ENCODE measurements around the gene ATP11B.

DNA sequence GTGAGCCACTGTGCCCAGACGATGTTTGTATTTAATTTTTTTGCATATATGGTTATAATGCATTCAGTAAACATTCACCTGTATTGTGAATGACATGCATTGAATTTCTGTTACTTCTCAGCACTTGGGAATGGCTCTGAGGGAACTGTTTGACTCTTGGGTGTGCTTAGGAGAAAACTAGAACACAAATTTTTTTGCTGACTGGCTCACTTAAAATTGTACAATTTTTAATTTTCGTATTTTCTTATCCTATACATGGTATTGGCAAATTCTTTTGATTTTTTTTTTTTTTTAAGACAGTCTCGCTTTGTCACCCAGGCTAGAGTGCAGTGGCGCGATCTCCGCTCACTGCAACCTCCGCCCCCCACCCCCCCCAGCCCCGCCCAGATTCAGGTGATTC, 7.2 kb downstream of the ATP11B start:
- TF ChIP-seq, protein P1, sequence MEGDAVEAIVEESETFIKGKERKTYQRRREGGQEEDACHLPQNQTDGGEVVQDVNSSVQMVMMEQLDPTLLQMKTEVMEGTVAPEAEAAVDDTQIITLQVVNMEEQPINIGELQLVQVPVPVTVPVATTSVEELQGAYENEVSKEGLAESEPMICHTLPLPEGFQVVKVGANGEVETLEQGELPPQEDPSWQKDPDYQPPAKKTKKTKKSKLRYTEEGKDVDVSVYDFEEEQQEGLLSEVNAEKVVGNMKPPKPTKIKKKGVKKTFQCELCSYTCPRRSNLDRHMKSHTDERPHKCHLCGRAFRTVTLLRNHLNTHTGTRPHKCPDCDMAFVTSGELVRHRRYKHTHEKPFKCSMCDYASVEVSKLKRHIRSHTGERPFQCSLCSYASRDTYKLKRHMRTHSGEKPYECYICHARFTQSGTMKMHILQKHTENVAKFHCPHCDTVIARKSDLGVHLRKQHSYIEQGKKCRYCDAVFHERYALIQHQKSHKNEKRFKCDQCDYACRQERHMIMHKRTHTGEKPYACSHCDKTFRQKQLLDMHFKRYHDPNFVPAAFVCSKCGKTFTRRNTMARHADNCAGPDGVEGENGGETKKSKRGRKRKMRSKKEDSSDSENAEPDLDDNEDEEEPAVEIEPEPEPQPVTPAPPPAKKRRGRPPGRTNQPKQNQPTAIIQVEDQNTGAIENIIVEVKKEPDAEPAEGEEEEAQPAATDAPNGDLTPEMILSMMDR (IDR thresholded peaks at IDR 0.05; ENCODE audit: low read depth, low read length, poor library complexity, severe bottlenecking), result no peak
- no peak for TF ChIP-seq EZH2phosphoT487 (IDR thresholded peaks at IDR 0.05; ENCODE audit: borderline replicate concordance, low read length)
